A673 (cell line): Measurements from ENCODE around the gene DNAJC27. TPM values are rescaled to one million over a fixed set of nuclear protein-coding genes. Genes with fewer than 3 reads are reported as not detected.

ENCODE experiments used
- BruUV-seq: library from RNA; stranded (reverse); fragments of 400-500 nt; replicated peaks from 2 replicates; lab custom pipeline; 2021; lab: Mats Ljungman, UMichigan
- CTCF ChIA-PET: fragments of 300-600 bp; sonication (Branson Sonifier 250); formaldehyde crosslinking; loops from one replicate; lab custom pipeline; 2022; ENCODE audit warnings: antibody characterized with exemption; lab: Charles Lee
- POLR2A ChIA-PET: fragments of 300-600 bp; sonication (Branson Sonifier 250); formaldehyde crosslinking; loops from one replicate; lab custom pipeline; 2022; ENCODE audit warnings: antibody characterized with exemption; ENCODE audit not compliant: low non-redundant PET; lab: Charles Lee
- DNase-seq: peaks from one replicate; pipeline ENCODE4 v3.0.0-alpha.2; 2015; ENCODE audit warnings: low spot score
- H3K27ac ChIP-seq: fragments of 200-600 bp; sonication (generic); 2 replicates; pipeline ENCODE4 v1.5.1; 2016; ENCODE audit warnings: mixed run types, low read depth, mild to moderate bottlenecking, mixed read lengths, antibody characterized with exemption, low read length; ENCODE audit not compliant: poor library complexity, severe bottlenecking
- H3K27me3 ChIP-seq: fragments of 200-600 bp; sonication (generic); replicated peaks from 2 replicates; pipeline ENCODE4 v1.6.1; 2017; ENCODE audit warnings: mixed run types, low read depth, mild to moderate bottlenecking, mixed read lengths, antibody characterized with exemption, low read length; ENCODE audit not compliant: insufficient read depth, poor library complexity
- H3K36me3 ChIP-seq: fragments of 200-600 bp; sonication (generic); 2 replicates; pipeline ENCODE4 v1.6.1; 2016; ENCODE audit warnings: mixed run types, mild to moderate bottlenecking, mixed read lengths, antibody characterized with exemption, low read length; ENCODE audit not compliant: insufficient read depth, poor library complexity, severe bottlenecking
- H3K4me1 ChIP-seq: fragments of 200-600 bp; sonication (generic); 2 replicates; pipeline ENCODE4 v1.6.1; 2017; ENCODE audit warnings: mixed run types, mild to moderate bottlenecking, mixed read lengths, antibody characterized with exemption, low read length; ENCODE audit not compliant: insufficient read depth, poor library complexity, severe bottlenecking
- H3K4me3 ChIP-seq: fragments of 200-600 bp; sonication (generic); 2 replicates; pipeline ENCODE4 v1.5.1; 2016; ENCODE audit warnings: low read depth, mixed run types, mild to moderate bottlenecking, mixed read lengths, low read length; ENCODE audit not compliant: poor library complexity, severe bottlenecking
- H3K9me3 ChIP-seq: fragments of 200-600 bp; sonication (generic); 2 replicates; pipeline ENCODE4 v1.6.1; 2016; ENCODE audit warnings: mixed run types, low read depth, mild to moderate bottlenecking, mixed read lengths, antibody characterized with exemption, low read length; ENCODE audit not compliant: poor library complexity, severe bottlenecking
- EZH2 ChIP-seq: fragments of 200-600 bp; sonication (generic); IDR thresholded peaks from 2 replicates; pipeline ENCODE4 v1.6.1; 2017; ENCODE audit warnings: borderline replicate concordance, low read depth, mild to moderate bottlenecking, mixed read lengths, antibody characterized with exemption, low read length; ENCODE audit not compliant: poor library complexity, severe bottlenecking
- intact Hi-C: fragments of 100-400 bp; cut with micrococcal nuclease; formaldehyde crosslinking; loops from one replicate; pipeline ENCODE4 v1.10.0; 2022; ENCODE audit not compliant: unreplicated experiment
- total RNA-seq: library from RNA; stranded (reverse); gene quantifications from 2 replicates; pipeline ENCODE4 v1.2.3, GENCODE V29; 2021
- TF ChIP-seq, protein P1 (sequence below): fragments of 300-800, 200-600 bp; sonication (generic); conservative IDR thresholded peaks from 2 replicates; pipeline ENCODE4 v1.5.1; 2017; ENCODE audit warnings: low read depth, mild to moderate bottlenecking, antibody characterized with exemption, low read length, moderate library complexity, mixed read lengths

Gene DNAJC27
- total RNA-seq, 1 experiment from 2014 or later = 4.4 TPM

DNA sequence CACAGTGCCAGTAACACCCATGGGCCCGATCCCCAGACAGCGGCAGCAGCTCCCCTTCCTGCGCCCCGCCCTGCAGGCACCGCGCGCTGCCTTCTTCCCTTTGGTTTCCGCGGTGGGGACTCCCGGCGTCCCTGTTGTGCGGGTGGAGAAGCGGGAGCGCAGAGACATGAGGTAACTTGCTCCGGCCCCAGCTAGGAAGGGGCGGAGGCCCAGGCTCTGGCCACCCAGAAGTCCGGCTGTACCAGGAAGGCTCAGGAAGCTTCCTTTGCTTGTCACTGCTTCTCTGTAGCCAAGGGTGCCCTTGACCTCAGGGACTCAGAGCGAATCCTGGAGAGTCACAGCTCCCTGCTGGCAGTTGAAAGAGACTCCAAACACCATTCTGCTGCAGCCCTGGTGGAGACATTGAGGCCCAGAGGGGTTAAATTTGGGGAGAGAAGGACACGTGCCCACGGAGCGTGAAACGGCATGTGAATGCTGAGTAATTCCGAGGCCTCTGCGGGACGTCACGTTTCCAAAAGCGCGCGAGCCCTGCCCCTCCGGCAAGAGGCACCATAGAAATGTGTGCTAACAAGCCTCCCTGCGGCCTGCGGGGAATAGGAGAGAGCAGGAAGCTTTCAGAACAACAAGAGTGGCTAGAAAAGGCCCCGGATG is 45.0 kb downstream of the DNAJC27 start:
- no peak for TF ChIP-seq EZH2
- TF ChIP-seq, protein P1, sequence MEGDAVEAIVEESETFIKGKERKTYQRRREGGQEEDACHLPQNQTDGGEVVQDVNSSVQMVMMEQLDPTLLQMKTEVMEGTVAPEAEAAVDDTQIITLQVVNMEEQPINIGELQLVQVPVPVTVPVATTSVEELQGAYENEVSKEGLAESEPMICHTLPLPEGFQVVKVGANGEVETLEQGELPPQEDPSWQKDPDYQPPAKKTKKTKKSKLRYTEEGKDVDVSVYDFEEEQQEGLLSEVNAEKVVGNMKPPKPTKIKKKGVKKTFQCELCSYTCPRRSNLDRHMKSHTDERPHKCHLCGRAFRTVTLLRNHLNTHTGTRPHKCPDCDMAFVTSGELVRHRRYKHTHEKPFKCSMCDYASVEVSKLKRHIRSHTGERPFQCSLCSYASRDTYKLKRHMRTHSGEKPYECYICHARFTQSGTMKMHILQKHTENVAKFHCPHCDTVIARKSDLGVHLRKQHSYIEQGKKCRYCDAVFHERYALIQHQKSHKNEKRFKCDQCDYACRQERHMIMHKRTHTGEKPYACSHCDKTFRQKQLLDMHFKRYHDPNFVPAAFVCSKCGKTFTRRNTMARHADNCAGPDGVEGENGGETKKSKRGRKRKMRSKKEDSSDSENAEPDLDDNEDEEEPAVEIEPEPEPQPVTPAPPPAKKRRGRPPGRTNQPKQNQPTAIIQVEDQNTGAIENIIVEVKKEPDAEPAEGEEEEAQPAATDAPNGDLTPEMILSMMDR = no peak
- Histone ChIP-seq H3K4me3 (no peak overlapping the region), H3K27ac (no peak overlapping the region), H3K9me3 (no peaks in the 10 kb centered on the region), H3K36me3 (no peaks in the 10 kb centered on the region), H3K27me3 (no peaks in the 10 kb centered on the region), H3K4me1 (no peaks in the 10 kb centered on the region)
- CTCF ChIA-PET = no interaction called here
- POLR2A ChIA-PET = no interaction called here
- DNase-seq = no peak
- intact Hi-C loops = no loop called here
- BruUV-seq = no TSS peak

DNA sequence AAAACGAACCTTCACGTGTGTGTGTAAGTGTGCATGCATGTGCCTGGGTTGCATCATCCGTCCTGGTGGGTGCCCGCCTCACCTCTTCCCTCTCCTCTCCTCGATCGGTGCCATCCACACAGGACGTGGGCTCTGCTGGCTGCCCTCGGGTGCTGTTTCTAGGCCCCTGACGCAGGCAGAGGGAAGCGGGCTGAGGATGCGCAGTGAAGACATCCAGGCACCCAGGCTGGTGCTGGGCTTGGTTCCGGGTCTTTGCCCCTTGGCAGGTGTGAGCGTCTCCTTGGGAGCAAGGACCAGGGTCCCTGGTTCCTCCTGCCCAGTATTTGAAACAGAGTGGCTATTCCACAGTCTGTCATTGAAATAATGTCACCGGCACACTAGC is 45.5 kb downstream of the DNAJC27 start:
- no TSS peak for BruUV-seq
- ChIA-PET CTCF (no interaction called here), POLR2A (no interaction called here)
- no peak for DNase-seq
- H3K4me3 ChIP-seq = no peak overlapping the region
- intact Hi-C loops = no loop called here
- no peaks in the 10 kb centered on the region for H3K4me1 ChIP-seq
- no peak for TF ChIP-seq EZH2
- TF ChIP-seq, protein P1 = no peak
- no peaks in the 10 kb centered on the region for H3K27me3 ChIP-seq
- no peak overlapping the region for H3K27ac ChIP-seq
- H3K9me3 ChIP-seq = no peaks in the 10 kb centered on the region
- H3K36me3 ChIP-seq = no peaks in the 10 kb centered on the region

- Histone ChIP-seq H3K27ac (no peak overlapping the region), H3K36me3 (no peaks in the 10 kb centered on the region), H3K27me3 (no peaks in the 10 kb centered on the region), H3K9me3 (no peaks in the 10 kb centered on the region), H3K4me3 (no peak overlapping the region), H3K4me1 (no peaks in the 10 kb centered on the region)
- ChIA-PET CTCF (no interaction called here), POLR2A (no interaction called here)
- BruUV-seq = no TSS peak
- DNase-seq = no peak
- intact Hi-C loops = no loop called here
- TF ChIP-seq EZH2 = no peak
- TF ChIP-seq, protein P1 = no peak
These were observed 45.9 kb downstream of the DNAJC27 start for GRCh38 chr2:24925815-24926214.
